WTC11 (cell line): Measurements from ENCODE around the gene C14orf93.

Experiments used
- CBFB ChIP-seq: sonication (generic); formaldehyde crosslinking; IDR thresholded peaks from 2 replicates; pipeline ENCODE4 v1.8.1; 2022; ENCODE audit warnings: mild to moderate bottlenecking, low read depth, missing genetic modification reagents
- CTCF ChIP-seq: fragments of 200-600 bp; IDR thresholded peaks from 2 replicates; pipeline ENCODE4 v1.8.0; 2022; ENCODE audit warnings: antibody characterized with exemption
- FOXP1 ChIP-seq: sonication (generic); formaldehyde crosslinking; IDR thresholded peaks from 2 replicates; pipeline ENCODE4 v1.8.0; 2022; ENCODE audit warnings: missing genetic modification reagents, mild to moderate bottlenecking, moderate library complexity, borderline replicate concordance
- NFYB ChIP-seq: sonication (generic); formaldehyde crosslinking; conservative IDR thresholded peaks from 2 replicates; pipeline ENCODE4 v1.8.0; 2022; ENCODE audit warnings: low read depth, missing genetic modification reagents
- SP1 ChIP-seq: sonication (generic); formaldehyde crosslinking; conservative IDR thresholded peaks from 2 replicates; pipeline ENCODE4 v1.8.1; 2022; ENCODE audit warnings: missing genetic modification reagents
- ZNF396 ChIP-seq: fragments of 250-450 bp; sonication (Bioruptor Pico); IDR thresholded peaks from 2 replicates; pipeline ENCODE4 v1.8.0; 2021; ENCODE audit warnings: mild to moderate bottlenecking, moderate library complexity, borderline replicate concordance
- TF ChIP-seq, protein P1 (sequence below): sonication (generic); formaldehyde crosslinking; IDR thresholded peaks from 2 replicates; pipeline ENCODE4 v1.8.0; 2022; ENCODE audit warnings: mild to moderate bottlenecking, missing genetic modification reagents
- TF ChIP-seq, protein P2 (sequence below): sonication (generic); formaldehyde crosslinking; IDR thresholded peaks from 2 replicates; pipeline ENCODE4 v1.8.1; 2022; ENCODE audit warnings: mild to moderate bottlenecking, moderate library complexity, missing genetic modification reagents

GRCh38 chr14:22962061-22962676, 47.8 kb downstream of the C14orf93 start:
- TF ChIP-seq CTCF (no peak), FOXP1 (no peak), NFYB (CRISPR knock-in tag) (no peak), SP1 (CRISPR knock-in tag) (no peak), ZNF396 (CRISPR knock-in tag) (peak; percentile 55; the same call in 1 of the 2 replicates), CBFB (CRISPR knock-in tag) (no peak)
- TF ChIP-seq, protein P1, sequence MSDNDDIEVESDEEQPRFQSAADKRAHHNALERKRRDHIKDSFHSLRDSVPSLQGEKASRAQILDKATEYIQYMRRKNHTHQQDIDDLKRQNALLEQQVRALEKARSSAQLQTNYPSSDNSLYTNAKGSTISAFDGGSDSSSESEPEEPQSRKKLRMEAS (CRISPR knock-in tag) = no peak
- TF ChIP-seq, protein P2, sequence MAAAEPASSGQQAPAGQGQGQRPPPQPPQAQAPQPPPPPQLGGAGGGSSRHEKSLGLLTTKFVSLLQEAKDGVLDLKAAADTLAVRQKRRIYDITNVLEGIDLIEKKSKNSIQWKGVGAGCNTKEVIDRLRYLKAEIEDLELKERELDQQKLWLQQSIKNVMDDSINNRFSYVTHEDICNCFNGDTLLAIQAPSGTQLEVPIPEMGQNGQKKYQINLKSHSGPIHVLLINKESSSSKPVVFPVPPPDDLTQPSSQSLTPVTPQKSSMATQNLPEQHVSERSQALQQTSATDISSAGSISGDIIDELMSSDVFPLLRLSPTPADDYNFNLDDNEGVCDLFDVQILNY (CRISPR knock-in tag) = no peak
